ENCODE data around the gene RBM34. TPM values are rescaled to one million over a fixed set of nuclear protein-coding genes. Genes with fewer than 3 reads are reported as not detected.

RBM34 gene
- total RNA-seq, 2 experiments from 2014 or later = 46.4 to 93.7 TPM

DNA sequence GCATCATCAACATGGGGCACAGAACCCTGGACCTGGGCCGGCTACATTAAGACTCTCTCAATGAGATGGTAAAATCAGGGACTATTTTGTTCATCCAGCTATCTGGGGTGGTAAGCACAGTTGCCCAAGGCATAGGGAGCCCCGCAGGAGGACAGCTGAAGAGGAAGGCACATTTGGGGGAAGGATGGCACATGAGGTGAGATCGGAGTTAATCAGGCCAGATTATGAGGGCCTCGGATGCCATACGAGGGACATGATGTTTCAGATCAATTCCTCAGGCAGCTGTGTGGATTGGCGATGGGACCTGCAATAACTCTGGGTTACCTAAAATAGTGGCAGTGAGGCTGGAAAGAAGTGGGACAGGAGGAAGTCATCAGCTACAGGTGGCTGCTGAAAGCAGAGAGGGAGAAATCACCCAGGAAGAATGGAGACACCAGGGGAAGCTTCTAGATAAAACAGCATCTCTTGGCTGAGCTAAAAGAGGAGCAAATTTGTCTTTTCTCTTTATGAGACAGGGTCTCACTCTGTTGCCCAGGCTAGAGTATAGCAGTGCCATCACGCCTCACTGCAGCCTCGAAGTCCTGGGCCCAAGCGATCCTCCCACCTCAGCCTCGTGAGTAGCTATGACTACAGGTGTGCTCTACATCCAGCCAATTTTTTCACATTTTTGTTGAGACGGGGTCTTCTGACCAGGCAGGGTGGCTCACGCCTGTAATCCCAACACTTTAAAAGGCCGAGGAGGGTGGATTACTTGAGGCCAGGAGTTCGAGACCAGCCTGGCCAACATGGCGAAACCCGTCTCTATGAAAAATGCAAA, 53.5 kb downstream of the RBM34 start:
- peaks cover 12% of the 10 kb centered on the region for H3K4me1 ChIP-seq (ENCODE audit: insufficient read depth, low read length, poor library complexity, severe bottlenecking)
- no peak overlapping the region for H2AFZ ChIP-seq (ENCODE audit: low read length)
- CTCF ChIA-PET (ENCODE audit: unreplicated experiment) = interaction anchor here (2.0 kb wide), 1 partner anchor 12 kb away, joined by 4 read pairs; no protein-coding TSS in a partner anchor
- no peak overlapping the region for H3K27ac ChIP-seq (ENCODE audit: low read depth, low read length, poor library complexity, severe bottlenecking)
- H3K4me2 ChIP-seq (ENCODE audit: low read length) = no peak overlapping the region
- H3K4me3 ChIP-seq (ENCODE audit: low read depth, low read length, poor library complexity, severe bottlenecking) = no peak overlapping the region
- H3K36me3 ChIP-seq (ENCODE audit: insufficient read depth, low read length) = peaks cover 57% of the 10 kb centered on the region
- TF ChIP-seq, protein P1, sequence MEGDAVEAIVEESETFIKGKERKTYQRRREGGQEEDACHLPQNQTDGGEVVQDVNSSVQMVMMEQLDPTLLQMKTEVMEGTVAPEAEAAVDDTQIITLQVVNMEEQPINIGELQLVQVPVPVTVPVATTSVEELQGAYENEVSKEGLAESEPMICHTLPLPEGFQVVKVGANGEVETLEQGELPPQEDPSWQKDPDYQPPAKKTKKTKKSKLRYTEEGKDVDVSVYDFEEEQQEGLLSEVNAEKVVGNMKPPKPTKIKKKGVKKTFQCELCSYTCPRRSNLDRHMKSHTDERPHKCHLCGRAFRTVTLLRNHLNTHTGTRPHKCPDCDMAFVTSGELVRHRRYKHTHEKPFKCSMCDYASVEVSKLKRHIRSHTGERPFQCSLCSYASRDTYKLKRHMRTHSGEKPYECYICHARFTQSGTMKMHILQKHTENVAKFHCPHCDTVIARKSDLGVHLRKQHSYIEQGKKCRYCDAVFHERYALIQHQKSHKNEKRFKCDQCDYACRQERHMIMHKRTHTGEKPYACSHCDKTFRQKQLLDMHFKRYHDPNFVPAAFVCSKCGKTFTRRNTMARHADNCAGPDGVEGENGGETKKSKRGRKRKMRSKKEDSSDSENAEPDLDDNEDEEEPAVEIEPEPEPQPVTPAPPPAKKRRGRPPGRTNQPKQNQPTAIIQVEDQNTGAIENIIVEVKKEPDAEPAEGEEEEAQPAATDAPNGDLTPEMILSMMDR (conservative IDR thresholded peaks at IDR 0.05; ENCODE audit: low read length) = no peak
- no peak for TF ChIP-seq EZH2phosphoT487 (IDR thresholded peaks at IDR 0.05; ENCODE audit: borderline replicate concordance, low read depth, low read length)
- peaks cover 6% of the 10 kb centered on the region; the same call in 1 of the 2 replicates for H4K20me1 ChIP-seq (ENCODE audit: insufficient read depth, low read length)
- 0 out of 2 replicates have a peak, but pooled peaks cover 7% of the 10 kb centered on the region for H3K79me2 ChIP-seq (ENCODE audit: insufficient read depth, low read depth, low read length)
- no peak for DNase-seq (ENCODE audit: low spot score)
- POLR2A ChIA-PET = interaction anchor here (0.6 to 2.1 kb wide), 3 partner anchors 15 to 501 kb away, joined by 3 to 9 read pairs (median 4); no protein-coding TSS in a partner anchor
- BruUV-seq (replicated peaks) = no TSS peak
- intact Hi-C loops (cut with micrococcal nuclease; ENCODE audit: unreplicated experiment) = loop anchor here (10.0 kb wide), 1 partner anchor 677 kb away; no protein-coding TSS in a partner anchor
- no peaks in the 10 kb centered on the region for H3K9me3 ChIP-seq (ENCODE audit: low read length)
- H3K9me2 ChIP-seq (ENCODE audit: insufficient read depth, low read length) = no peaks in the 10 kb centered on the region

DNA sequence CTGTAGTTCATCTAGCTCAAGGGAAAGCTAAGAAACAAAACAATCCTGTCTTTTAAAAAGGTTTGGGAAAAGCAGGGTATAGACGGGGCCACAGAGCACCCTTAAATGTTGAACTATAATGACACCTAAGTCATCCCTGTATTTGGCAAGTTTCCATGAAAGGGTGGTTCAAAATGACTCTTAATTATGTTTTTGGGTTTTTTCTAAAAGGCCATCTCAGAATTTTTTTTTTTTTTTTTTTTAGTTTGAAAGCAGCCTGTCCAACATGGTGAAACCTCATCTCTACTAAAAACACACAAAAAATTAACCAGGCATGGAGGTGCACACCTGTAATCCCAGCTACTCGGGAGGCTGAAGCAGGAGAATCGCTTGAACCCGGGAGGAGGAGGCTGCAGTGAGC, 54.6 kb downstream of the RBM34 start:
- TF ChIP-seq, protein P1 (conservative IDR thresholded peaks at IDR 0.05; ENCODE audit: low read length) = no peak
- TF ChIP-seq EZH2phosphoT487 (IDR thresholded peaks at IDR 0.05; ENCODE audit: borderline replicate concordance, low read depth, low read length) = no peak
- H3K4me3 ChIP-seq (ENCODE audit: low read depth, low read length, poor library complexity, severe bottlenecking) = no peak overlapping the region
- H3K9me3 ChIP-seq (ENCODE audit: low read length) = no peaks in the 10 kb centered on the region
- CTCF ChIA-PET (ENCODE audit: unreplicated experiment) = interaction anchor here (2.0 kb wide), 1 partner anchor 13 kb away, joined by 4 read pairs; no protein-coding TSS in a partner anchor
- H3K4me1 ChIP-seq (ENCODE audit: insufficient read depth, low read length, poor library complexity, severe bottlenecking) = peaks cover 12% of the 10 kb centered on the region
- DNase-seq (ENCODE audit: low spot score) = no peak
- no peaks in the 10 kb centered on the region for H4K20me1 ChIP-seq (ENCODE audit: insufficient read depth, low read length)
- H3K9me2 ChIP-seq (ENCODE audit: insufficient read depth, low read length) = no peaks in the 10 kb centered on the region
- intact Hi-C loops (cut with micrococcal nuclease; ENCODE audit: unreplicated experiment) = loop anchor here (10.0 kb wide), 1 partner anchor 678 kb away; no protein-coding TSS in a partner anchor
- no peak overlapping the region for H2AFZ ChIP-seq (ENCODE audit: low read length)
- BruUV-seq (replicated peaks) = no TSS peak
- no peaks in the 10 kb centered on the region for H3K79me2 ChIP-seq (ENCODE audit: insufficient read depth, low read depth, low read length)
- POLR2A ChIA-PET = interaction anchor here (0.6 to 2.0 kb wide), 8 partner anchors 16 to 733 kb away, joined by 3 to 13 read pairs (median 4); no protein-coding TSS in a partner anchor
- peaks cover 47% of the 10 kb centered on the region for H3K36me3 ChIP-seq (ENCODE audit: insufficient read depth, low read length)
- no peak overlapping the region for H3K4me2 ChIP-seq (ENCODE audit: low read length)
- H3K27ac ChIP-seq (ENCODE audit: low read depth, low read length, poor library complexity, severe bottlenecking) = no peak overlapping the region

Measured in OCI-LY7 (cell line).